ENCODE data around the gene TBL1XR1. TPM values are rescaled to one million over a fixed set of nuclear protein-coding genes. Genes with fewer than 3 reads are reported as not detected.

The TBL1XR1 gene
- total and polyA plus RNA-seq, 2 of the 4 experiments (the other 2 are of a cell fraction): 25.2 to 170 TPM

GRCh38 chr3:177154733-177155132 lies 42.5 kb downstream of the TBL1XR1 start:
- Histone ChIP-seq H4K5ac (ENCODE audit: low read depth, low read length) (no peak overlapping the region), H3K4me3 (ENCODE audit: insufficient read depth, low read depth, low read length) (no peak overlapping the region), H2BK5ac (ENCODE audit: low read depth, low read length, poor library complexity, severe bottlenecking) (no peak overlapping the region), H3K27ac (ENCODE audit: insufficient read depth, low read length) (no peak overlapping the region), H3K27me3 (ENCODE audit: control insufficient read depth, insufficient read depth, low read length) (no peaks in the 10 kb centered on the region), H2AK9ac (replicated peaks; ENCODE audit: low read depth, low read length, poor library complexity) (no peak overlapping the region), H2BK20ac (ENCODE audit: low read depth, low read length) (no peak overlapping the region), H3K9ac (ENCODE audit: low read depth, low read length) (no peak overlapping the region), H3K36me3 (ENCODE audit: control insufficient read depth, insufficient read depth, low read length) (no peaks in the 10 kb centered on the region), H2AFZ (replicated peaks; ENCODE audit: low read length, poor library complexity) (no peak overlapping the region), H3K79me1 (ENCODE audit: low read depth in 1 of 2, low read length in 2 of 2) (peaks cover 17 to 62% of the 10 kb centered on the region in 2 experiments; a peak in 3 of 4 replicates), H4K20me1 (ENCODE audit: insufficient read depth, low read length) (peaks cover 71% of the 10 kb centered on the region), H3K23ac (ENCODE audit: low read depth, low read length) (no peak overlapping the region), H3K4me1 (ENCODE audit: control insufficient read depth, insufficient read depth, low read length) (peaks cover 11% of the 10 kb centered on the region), H3K9me1 (ENCODE audit: insufficient read depth, low read length) (peaks cover 16% of the 10 kb centered on the region), H2AK5ac (ENCODE audit: low read depth, low read length) (no peak overlapping the region), H3K18ac (ENCODE audit: low read depth, low read length) (no peak overlapping the region), H3K4ac (ENCODE audit: low read depth, low read length) (no peak overlapping the region), H3K9me3 (ENCODE audit: control insufficient read depth, insufficient read depth, low read length) (no peaks in the 10 kb centered on the region), H3K4me2 (ENCODE audit: low read depth, low read length) (no peak overlapping the region), H4K91ac (ENCODE audit: insufficient read depth, low read depth, low read length) (no peak overlapping the region), H2BK15ac (ENCODE audit: low read depth, low read length) (no peak overlapping the region), H2BK120ac (ENCODE audit: low read depth, low read length) (no peak overlapping the region), H3K14ac (replicated peaks; ENCODE audit: low read depth, low read length) (no peak overlapping the region), H4K8ac (ENCODE audit: low read depth in 2 of 2, low read length in 2 of 2) (no peak overlapping the region), H3K56ac (ENCODE audit: extremely low read depth, insufficient read depth, low read length) (no peak overlapping the region)
- in situ Hi-C loops (cut with MboI; ENCODE audit: low sequenced_read_pairs) (no loop called here), intact Hi-C loops (cut with micrococcal nuclease) (no loop called here), dilution Hi-C loops (cut with HindIII; ENCODE audit: low sequenced_read_pairs, unreplicated experiment) (no loop called here)
- TF ChIP-seq MXI1 (IDR thresholded peaks at IDR 0.05; ENCODE audit: borderline replicate concordance, low read depth, low read length): no peak
- TF ChIP-seq RCOR1 (IDR thresholded peaks at IDR 0.05; ENCODE audit: insufficient replicate concordance, low read length): no peak
- no peak for TF ChIP-seq RAD21 (IDR thresholded peaks at IDR 0.05; ENCODE audit: low read length)
- no peak for TF ChIP-seq POLR2A (IDR thresholded peaks at IDR 0.05; ENCODE audit: low read depth, low read length)
- no peak for TF ChIP-seq CTCF (conservative IDR thresholded peaks at IDR 0.05; ENCODE audit: low read depth, low read length)
- no peak for TF ChIP-seq CHD1 (IDR thresholded peaks at IDR 0.05; ENCODE audit: low read depth, low read length)
- no peak for TF ChIP-seq SMC3 (IDR thresholded peaks at IDR 0.05; ENCODE audit: low read depth, low read length)
- no peak for TF ChIP-seq FOS (IDR thresholded peaks at IDR 0.05; ENCODE audit: low read depth, low read length)
- TF ChIP-seq MAFK (IDR thresholded peaks at IDR 0.05; ENCODE audit: low read depth, low read length): no peak
- no peak for TF ChIP-seq RFX5 (IDR thresholded peaks at IDR 0.05; ENCODE audit: low read depth, low read length)
- no peak for TF ChIP-seq ELK1 (IDR thresholded peaks at IDR 0.05; ENCODE audit: borderline replicate concordance, low read depth, low read length)
- no peak for TF ChIP-seq USF2 (IDR thresholded peaks at IDR 0.05; ENCODE audit: low read depth, low read length)
- no peak for TF ChIP-seq NFE2L2 (IDR thresholded peaks at IDR 0.05; ENCODE audit: low read depth, low read length)
- no peak for TF ChIP-seq CEBPB (IDR thresholded peaks at IDR 0.05; ENCODE audit: low read depth, low read length)
- no peak for TF ChIP-seq BHLHE40 (IDR thresholded peaks at IDR 0.05; ENCODE audit: low read depth, low read length)
- TF ChIP-seq MAZ (IDR thresholded peaks at IDR 0.05; ENCODE audit: borderline replicate concordance, low read depth, low read length): no peak
- DNase-seq (no peak), ATAC-seq (ENCODE audit: low read depth) (no peak)
- WGBS, 2 experiments (ENCODE audit: extremely low coverage in 2 of 2, insufficient read length in 1 of 2): no CpG with 5 or more reads among the region's 3 CpGs
- POLR2A ChIA-PET (ENCODE audit: unreplicated experiment): no interaction called here
- CTCF ChIA-PET: no interaction called here
- BruUV-seq (replicated peaks): no TSS peak

Data from IMR-90 (cell line).